ENCODE measurements around the gene DGKG. TPM values are rescaled to one million over a fixed set of nuclear protein-coding genes. Genes with fewer than 3 reads are reported as not detected.

Gene DGKG
- total RNA-seq, 1 donor from 2014 or later = 2.9 TPM

GRCh38 chr3:186169379-186169778, 192.7 kb downstream of the DGKG start:
- DNase-seq = no peak

DNA sequence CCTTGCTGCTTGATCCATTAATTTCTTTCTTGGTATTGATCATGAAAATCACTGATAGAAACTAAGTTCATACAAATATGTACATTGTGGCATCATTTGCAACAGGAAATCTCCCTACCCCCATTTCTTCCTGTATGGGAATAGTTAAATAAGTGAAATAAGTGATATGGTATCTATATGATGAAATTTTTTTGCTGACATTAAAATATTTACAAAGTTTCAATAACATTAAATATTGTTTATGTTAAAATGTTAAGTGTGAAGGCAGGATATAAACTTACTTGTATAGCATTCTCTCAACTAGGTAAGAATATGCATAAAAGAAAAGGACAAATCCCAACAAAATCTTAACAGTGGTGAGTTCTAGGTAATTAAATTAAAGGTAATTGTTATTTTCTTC, 193.1 kb downstream of the DGKG start:
- DNase-seq = no peak

GRCh38 chr3:186167646-186168395, 194.2 kb downstream of the DGKG start:
- DNase-seq = no peak

- DNase-seq = no peak
Measured at GRCh38 chr3:186166491-186167288, 195.3 kb downstream of the DGKG start.

DNA sequence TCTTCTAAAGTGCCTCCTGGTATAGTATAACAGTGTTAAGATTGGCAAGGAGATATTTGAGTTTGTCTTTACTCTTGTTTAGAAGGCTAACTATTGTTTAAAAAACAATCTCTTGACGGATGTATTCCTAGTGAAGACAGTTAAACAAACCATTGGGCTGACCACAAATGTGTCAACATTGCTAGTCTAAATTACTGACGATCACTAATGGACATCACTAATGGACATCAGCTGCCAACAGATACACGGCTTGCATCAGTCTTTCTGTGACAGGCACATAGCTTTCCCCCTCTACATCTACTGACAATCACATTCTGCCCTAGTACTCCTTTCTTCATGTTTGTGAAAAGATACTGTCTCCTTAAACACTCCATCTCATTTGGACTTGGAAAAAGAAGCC, 196.0 kb downstream of the DGKG start:
- DNase-seq = no peak

DNA sequence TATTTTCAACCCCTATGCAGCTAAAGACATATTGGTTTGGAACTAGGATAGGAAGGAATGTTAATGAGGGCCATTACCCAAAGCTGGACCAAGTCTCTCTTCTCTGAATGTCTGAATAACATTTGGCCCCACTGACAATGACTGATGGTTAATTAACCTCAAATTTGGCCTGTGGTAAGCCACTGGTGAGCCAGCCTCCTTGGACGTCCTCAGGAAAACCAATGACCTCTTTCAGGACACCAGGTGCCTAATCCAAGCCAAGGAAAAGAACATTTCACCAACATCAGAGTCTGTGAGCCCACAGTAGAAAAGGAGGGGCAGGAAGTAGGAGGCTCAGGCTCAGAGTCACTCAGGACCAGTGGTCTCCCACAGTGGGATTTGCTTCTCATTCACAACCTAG, 196.7 kb downstream of the DGKG start:
- no peak for DNase-seq

DNA sequence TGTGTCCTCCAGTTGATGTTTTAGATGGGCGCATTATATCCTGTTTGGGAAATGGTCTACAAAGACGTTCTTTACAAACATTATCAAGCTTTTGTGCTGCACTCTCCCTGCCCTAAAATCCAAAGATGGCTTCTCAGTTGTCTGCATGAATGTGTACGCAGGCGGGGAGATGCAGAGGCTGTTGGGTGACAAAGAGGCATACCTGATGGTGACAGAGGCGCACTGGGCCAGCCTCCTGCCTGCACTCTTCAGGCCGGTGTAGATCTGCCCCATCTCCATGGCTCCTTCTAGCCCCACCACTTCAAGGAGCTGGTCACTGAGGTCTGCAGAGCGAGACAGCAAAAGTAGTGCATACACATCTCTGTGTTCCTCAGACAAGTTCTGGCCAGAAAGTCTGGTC, 197.3 kb downstream of the DGKG start:
- DNase-seq = no peak

- no peak for DNase-seq
Measured at GRCh38 chr3:186162221-186162620, 199.8 kb downstream of the DGKG start.

- DNase-seq = no peak
Measured at GRCh38 chr3:186160691-186161243, 201.3 kb downstream of the DGKG start.

- no peak for DNase-seq
Measured at GRCh38 chr3:186154641-186155040, 207.4 kb downstream of the DGKG start.

DNA sequence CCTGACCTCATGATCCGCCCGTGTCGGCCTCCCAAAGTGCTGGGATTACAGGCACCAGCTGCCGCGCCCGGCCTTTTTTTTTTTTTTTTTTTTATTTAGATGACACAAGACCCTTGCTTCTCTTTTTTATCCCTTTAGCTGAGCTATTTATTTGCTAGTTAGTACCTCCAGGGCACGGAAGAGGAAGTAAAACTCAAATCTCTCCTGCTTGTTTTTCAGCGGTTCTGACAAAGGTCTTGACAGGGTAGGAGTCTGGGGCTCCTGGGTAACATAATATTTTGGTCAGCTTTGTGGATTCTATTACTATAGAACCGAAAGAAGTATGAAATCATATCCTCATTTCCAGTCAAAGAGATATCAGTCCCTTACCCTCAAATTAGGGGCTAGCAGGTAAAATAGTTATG, 209.1 kb downstream of the DGKG start:
- no peak for DNase-seq

- DNase-seq = no peak
Measured at GRCh38 chr3:186152361-186152798, 209.7 kb downstream of the DGKG start.

DNA sequence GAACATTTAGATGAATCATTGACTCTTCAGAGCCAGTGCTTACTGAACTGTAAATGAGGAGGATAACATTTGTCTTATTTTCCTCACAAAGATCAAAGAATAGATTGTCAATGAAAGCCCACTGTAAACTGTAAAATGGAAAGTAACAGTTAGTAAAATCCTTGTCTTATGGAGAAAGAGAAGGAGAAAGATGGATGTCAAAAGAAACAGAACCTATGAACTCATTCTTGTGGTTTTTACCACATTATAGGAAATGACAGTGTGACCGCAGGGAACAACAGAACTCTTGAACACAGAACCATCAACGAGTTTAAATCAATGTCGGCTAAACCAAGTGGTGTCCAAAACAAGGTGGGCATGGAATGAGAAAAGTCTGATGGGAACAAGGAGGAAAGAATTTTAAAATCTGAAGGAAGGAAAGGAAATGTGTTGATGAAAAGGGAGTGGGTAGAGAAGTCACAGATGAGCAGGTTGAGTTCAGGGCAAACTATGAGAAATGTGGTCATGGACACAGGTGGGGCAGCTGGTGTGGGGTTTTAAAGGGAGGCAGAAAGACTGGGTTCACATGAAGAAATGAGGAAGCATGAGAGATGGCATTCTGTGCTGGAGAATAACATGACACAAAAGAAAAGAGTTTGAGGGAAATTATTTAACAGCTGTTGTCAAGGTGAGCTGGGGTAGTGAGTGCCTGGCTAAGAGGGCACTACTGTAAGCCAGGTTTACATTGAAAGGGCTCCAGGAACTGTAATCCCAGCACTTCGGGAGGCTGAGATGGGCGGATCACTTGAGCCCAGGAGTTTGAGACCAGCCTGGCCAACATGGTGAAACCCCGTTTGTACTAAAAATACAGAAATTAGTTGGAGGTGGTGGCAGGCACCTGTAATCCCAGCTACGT, 210.7 kb downstream of the DGKG start:
- no peak for DNase-seq

DNA sequence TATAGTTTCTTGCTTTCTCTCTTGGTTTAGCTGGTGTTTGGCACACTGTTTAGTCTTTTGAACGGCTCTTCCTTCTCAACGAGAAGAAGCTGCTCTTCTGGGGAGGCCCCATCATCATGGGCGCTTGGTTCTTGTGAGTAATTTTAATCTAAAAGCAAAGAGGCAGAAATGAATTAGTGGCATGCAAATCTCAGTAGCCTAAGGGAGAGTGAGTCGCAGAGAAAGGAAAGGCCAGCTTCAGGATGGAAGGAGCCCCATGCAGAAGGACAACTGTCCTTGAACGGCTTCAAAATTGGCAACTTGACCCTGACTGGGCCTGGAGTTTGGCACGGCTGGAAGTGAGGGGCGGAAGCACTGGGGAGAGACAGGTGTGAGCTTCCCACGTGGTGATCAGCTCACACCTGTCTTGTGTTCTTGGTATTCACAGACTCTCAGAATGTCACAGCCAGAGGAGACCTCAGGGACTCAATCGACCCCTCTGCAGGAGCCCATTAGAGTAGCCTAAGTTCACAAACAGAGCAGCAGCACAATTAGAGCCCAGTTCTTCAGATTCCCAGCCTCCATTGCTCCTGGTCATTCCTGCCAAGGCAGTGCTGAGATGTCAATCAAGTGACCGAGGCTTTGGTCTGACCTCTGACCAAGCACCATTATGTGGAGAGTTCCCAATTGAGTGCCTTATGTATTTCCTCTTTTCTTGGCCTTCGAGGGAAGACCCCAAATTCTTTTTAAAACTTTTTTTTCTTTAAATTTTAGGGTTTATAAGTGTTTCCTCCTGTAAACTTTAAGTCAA, 211.8 kb downstream of the DGKG start:
- DNase-seq = no peak

- DNase-seq = no peak
Measured at GRCh38 chr3:186149319-186149960, 212.6 kb downstream of the DGKG start.

DNA sequence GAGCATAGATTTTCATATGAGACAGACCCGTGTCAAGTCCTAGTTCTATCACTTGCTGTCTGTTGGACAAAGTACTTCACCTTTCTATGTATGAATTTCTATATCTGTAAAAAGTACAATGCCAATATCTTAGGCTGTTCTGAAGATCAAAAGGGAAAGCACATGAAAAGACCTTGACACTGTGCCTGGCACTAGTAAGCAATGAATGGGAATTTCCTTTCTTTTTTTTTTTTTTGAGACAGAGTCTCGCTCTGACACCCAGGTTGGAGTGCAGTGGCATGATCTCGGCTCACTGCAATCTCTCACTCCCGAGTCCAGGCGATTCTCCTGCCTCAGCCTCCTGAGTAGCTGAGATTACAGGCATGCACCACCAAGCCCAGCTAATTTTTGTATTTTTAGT, 217.8 kb downstream of the DGKG start:
- no peak for DNase-seq

- DNase-seq = no peak
Measured at GRCh38 chr3:186143250-186143649, 218.8 kb downstream of the DGKG start.

DNA sequence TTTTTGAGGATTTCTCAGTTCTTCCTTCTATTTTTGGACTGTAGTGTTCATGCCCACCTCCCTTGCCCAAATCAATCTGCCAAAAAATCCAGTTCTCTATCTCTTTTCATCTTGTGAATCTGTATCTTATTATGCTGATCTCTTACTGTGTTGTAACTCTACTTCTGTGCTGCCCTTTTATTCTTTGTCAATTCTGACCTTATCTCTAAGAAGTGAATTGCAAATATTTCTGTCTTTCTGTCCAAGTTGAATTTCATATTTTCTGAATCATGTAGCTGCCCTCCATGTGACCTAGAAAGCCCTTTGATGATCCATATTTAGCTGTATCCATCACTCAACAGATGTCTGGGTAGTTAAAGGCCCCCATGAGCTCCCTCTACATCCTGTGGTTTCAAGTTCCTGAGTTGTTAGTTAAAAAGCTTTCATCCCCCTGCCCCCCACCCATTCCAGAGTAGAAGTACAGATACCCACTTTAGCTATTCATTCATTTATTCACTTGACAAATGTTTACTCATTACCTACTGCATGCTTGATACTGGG, 219.6 kb downstream of the DGKG start:
- no peak for DNase-seq

DNA sequence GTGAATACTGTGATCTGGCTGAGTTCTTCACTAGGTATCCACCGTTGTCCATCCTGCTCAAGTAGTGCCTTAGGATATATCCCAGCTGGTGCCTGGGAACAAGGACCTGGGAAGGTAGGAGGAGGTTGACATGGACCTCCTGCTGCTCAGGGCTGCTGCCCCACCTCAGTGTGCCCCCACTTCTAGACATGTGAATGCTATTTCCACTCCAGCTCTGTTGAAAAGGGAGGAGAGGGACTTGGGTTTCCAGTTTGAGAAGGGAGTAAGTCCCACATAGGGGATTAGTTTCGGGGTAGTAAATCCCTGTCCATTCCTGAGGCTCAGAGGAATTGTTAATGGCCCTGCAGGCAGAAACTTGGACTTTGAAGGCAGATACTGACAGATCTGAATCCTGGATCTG, 220.2 kb downstream of the DGKG start:
- no peak for DNase-seq

GRCh38 chr3:186138272-186138981, 223.6 kb downstream of the DGKG start:
- DNase-seq = no peak

Data from skin of body (tissue), 2 donors.